ENCODE measurements around the gene SEPTIN7. TPM values are rescaled to one million over a fixed set of nuclear protein-coding genes. Genes with fewer than 3 reads are reported as not detected.

SEPTIN7 gene
- total RNA-seq, 1 donor from 2014 or later, result 232 TPM

- intact Hi-C loops (cut with DNase I), result no loop called here
- DNase-seq (ENCODE audit: low spot score), result no peak
These were observed 19.3 kb downstream of the SEPTIN7 start for GRCh38 chr7:35819954-35820703.

- intact Hi-C loops (cut with DNase I), result no loop called here
- no peak for DNase-seq (ENCODE audit: low spot score)
These were observed 20.0 kb downstream of the SEPTIN7 start for GRCh38 chr7:35820858-35821257.

- intact Hi-C loops (cut with DNase I), result no loop called here
- DNase-seq (ENCODE audit: low spot score), result no peak
These were observed 22.6 kb downstream of the SEPTIN7 start for GRCh38 chr7:35823440-35823839.

- DNase-seq (ENCODE audit: low spot score), result no peak
- intact Hi-C loops (cut with DNase I), result no loop called here
These were observed 25.1 kb downstream of the SEPTIN7 start for GRCh38 chr7:35825974-35826373.

- intact Hi-C loops (cut with DNase I), result no loop called here
- DNase-seq (ENCODE audit: low spot score), result no peak
These were observed 25.9 kb downstream of the SEPTIN7 start for GRCh38 chr7:35826751-35827150.

GRCh38 chr7:35828817-35829216 is 28.0 kb downstream of the SEPTIN7 start:
- intact Hi-C loops (cut with DNase I), result no loop called here
- no peak for DNase-seq (ENCODE audit: low spot score)

GRCh38 chr7:35831208-35831607 is 30.4 kb downstream of the SEPTIN7 start:
- DNase-seq (ENCODE audit: low spot score), result no peak
- intact Hi-C loops (cut with DNase I), result no loop called here

GRCh38 chr7:35839860-35840854 is 39.3 kb downstream of the SEPTIN7 start:
- intact Hi-C loops (cut with DNase I), result no loop called here
- no peak for DNase-seq (ENCODE audit: low spot score)

- DNase-seq (ENCODE audit: low spot score), result no peak
- intact Hi-C loops (cut with DNase I), result no loop called here
These were observed 46.1 kb downstream of the SEPTIN7 start for GRCh38 chr7:35846816-35847412.

- DNase-seq (ENCODE audit: low spot score), result no peak
- intact Hi-C loops (cut with DNase I), result no loop called here
These were observed 47.9 kb downstream of the SEPTIN7 start for GRCh38 chr7:35848725-35849124.

GRCh38 chr7:35849158-35849831 is 48.4 kb downstream of the SEPTIN7 start:
- no peak for DNase-seq (ENCODE audit: low spot score)

GRCh38 chr7:35849954-35850353 is 49.1 kb downstream of the SEPTIN7 start:
- intact Hi-C loops (cut with DNase I), result no loop called here
- DNase-seq (ENCODE audit: low spot score), result no peak

More at GRCh38 chr7:35849158-35849831, 48.4 kb downstream of the SEPTIN7 start:
- intact Hi-C loops (cut with DNase I), result no loop called here

Other genes starting within 250 kb of the SEPTIN7 start
- gene HERPUD2, start 105.9 kb upstream of the SEPTIN7 start, total RNA-seq, result 17.5 TPM